ENCODE measurements around the gene HSPH1.

DNA sequence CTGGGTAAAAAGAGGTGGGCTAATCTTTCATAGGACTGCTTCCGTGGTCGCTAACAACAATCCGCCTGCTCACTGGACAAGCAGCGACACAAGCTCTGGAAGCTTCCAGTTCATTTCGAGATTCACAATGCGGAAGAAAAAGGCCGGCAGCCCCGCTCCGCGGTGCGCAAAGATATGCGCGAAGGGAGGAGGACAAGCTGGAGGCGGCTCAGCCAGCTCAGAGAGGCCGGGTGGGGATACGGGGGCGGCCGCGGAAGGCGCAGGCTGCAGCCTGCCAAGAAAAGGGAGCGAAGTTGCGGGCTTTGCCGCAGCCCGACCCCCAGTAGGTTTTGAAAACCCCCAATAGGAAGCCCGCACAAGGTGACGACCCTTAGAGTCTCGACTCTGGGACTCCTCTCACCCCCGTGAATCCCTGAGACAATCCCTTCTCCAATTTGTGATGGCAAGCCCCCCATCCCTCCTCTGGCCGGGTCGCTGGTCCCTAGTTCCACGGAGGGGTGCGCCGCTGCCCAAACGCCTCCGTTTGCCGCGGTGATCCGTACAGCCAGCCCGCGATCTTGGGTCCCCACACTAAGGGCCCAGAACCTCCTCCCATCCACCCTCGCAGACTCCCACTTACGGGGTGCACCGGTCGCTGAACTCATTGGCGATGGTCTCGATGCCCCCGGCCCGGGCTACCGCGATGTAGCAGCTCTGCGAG lies 697 bp downstream of the HSPH1 start:
- no peak for TF ChIP-seq MAX (IDR thresholded peaks at IDR 0.05)
- TF ChIP-seq, protein P1, sequence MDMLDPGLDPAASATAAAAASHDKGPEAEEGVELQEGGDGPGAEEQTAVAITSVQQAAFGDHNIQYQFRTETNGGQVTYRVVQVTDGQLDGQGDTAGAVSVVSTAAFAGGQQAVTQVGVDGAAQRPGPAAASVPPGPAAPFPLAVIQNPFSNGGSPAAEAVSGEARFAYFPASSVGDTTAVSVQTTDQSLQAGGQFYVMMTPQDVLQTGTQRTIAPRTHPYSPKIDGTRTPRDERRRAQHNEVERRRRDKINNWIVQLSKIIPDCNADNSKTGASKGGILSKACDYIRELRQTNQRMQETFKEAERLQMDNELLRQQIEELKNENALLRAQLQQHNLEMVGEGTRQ (IDR thresholded peaks at IDR 0.05; ENCODE audit: low read length) = no peak
- TF ChIP-seq TBP (IDR thresholded peaks at IDR 0.05; ENCODE audit: low read depth, low read length) = no peak
- TF ChIP-seq, protein P2, sequence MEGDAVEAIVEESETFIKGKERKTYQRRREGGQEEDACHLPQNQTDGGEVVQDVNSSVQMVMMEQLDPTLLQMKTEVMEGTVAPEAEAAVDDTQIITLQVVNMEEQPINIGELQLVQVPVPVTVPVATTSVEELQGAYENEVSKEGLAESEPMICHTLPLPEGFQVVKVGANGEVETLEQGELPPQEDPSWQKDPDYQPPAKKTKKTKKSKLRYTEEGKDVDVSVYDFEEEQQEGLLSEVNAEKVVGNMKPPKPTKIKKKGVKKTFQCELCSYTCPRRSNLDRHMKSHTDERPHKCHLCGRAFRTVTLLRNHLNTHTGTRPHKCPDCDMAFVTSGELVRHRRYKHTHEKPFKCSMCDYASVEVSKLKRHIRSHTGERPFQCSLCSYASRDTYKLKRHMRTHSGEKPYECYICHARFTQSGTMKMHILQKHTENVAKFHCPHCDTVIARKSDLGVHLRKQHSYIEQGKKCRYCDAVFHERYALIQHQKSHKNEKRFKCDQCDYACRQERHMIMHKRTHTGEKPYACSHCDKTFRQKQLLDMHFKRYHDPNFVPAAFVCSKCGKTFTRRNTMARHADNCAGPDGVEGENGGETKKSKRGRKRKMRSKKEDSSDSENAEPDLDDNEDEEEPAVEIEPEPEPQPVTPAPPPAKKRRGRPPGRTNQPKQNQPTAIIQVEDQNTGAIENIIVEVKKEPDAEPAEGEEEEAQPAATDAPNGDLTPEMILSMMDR (IDR thresholded peaks at IDR 0.05; ENCODE audit: control extremely low read depth in 1 of 3, insufficient read depth in 1 of 3, low read depth in 1 of 3, low read length in 3 of 3) = no peak
- no peak for TF ChIP-seq RAD21 (IDR thresholded peaks at IDR 0.05 in 1 of 2, conservative IDR thresholded peaks at IDR 0.05 in 1 of 2; ENCODE audit: low read depth in 2 of 2, low read length in 2 of 2)
- TF ChIP-seq, protein P3, sequence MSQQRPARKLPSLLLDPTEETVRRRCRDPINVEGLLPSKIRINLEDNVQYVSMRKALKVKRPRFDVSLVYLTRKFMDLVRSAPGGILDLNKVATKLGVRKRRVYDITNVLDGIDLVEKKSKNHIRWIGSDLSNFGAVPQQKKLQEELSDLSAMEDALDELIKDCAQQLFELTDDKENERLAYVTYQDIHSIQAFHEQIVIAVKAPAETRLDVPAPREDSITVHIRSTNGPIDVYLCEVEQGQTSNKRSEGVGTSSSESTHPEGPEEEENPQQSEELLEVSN (IDR thresholded peaks at IDR 0.05) = no peak
- no peak for TF ChIP-seq EP300 (IDR thresholded peaks at IDR 0.05; ENCODE audit: borderline replicate concordance in 1 of 2, low read depth in 2 of 2, low read length in 2 of 2)
- TF ChIP-seq SIX5 (IDR thresholded peaks at IDR 0.05; ENCODE audit: low read depth, low read length) = no peak
- no peak for TF ChIP-seq SRF (IDR thresholded peaks at IDR 0.05; ENCODE audit: low read depth, low read length)

Data from H1 (cell line).